ENCODE data around the gene GPATCH4.

The GPATCH4 gene

GRCh38 chr1:156601122-156601830 lies at the start of gene GPATCH4:
Gene GPATCH4, minus strand, starts transcription at chr1:156601479.
- TF ChIP-seq CTCF (IDR thresholded peaks at IDR 0.05; ENCODE audit: insufficient read depth, missing control alignments): no peak
- DNase-seq (ENCODE audit: insufficient read length, low spot score) (no peak), FAIRE-seq (no peak)

GRCh38 chr1:156648951-156649350 lies 47.7 kb upstream of the GPATCH4 start:
- TF ChIP-seq CTCF (IDR thresholded peaks at IDR 0.05; ENCODE audit: insufficient read depth, missing control alignments): no peak
- DNase-seq (ENCODE audit: insufficient read length, low spot score) (no peak), FAIRE-seq (no peak)

- DNase-seq (ENCODE audit: insufficient read length, low spot score) (no peak), FAIRE-seq (no peak)
- no peak for TF ChIP-seq CTCF (IDR thresholded peaks at IDR 0.05; ENCODE audit: insufficient read depth, missing control alignments)
These were observed 47.2 kb upstream of the GPATCH4 start for GRCh38 chr1:156648496-156648895.

GRCh38 chr1:156647351-156647750 lies 46.1 kb upstream of the GPATCH4 start:
- FAIRE-seq: no peak
- no peak for DNase-seq (ENCODE audit: insufficient read length, low spot score)
- TF ChIP-seq CTCF (IDR thresholded peaks at IDR 0.05; ENCODE audit: insufficient read depth, missing control alignments): no peak

- FAIRE-seq: no peak
- DNase-seq (ENCODE audit: insufficient read length, low spot score): no peak
- no peak for TF ChIP-seq CTCF (IDR thresholded peaks at IDR 0.05; ENCODE audit: insufficient read depth, missing control alignments)
These were observed 45.5 kb upstream of the GPATCH4 start for GRCh38 chr1:156646738-156647211.

- no peak for TF ChIP-seq CTCF (IDR thresholded peaks at IDR 0.05; ENCODE audit: insufficient read depth, missing control alignments)
- DNase-seq (ENCODE audit: insufficient read length, low spot score) (no peak), FAIRE-seq (no peak)
These were observed 44.4 kb upstream of the GPATCH4 start for GRCh38 chr1:156645666-156646065.

GRCh38 chr1:156645056-156645455 lies 43.8 kb upstream of the GPATCH4 start:
- no peak for TF ChIP-seq CTCF (IDR thresholded peaks at IDR 0.05; ENCODE audit: insufficient read depth, missing control alignments)
- FAIRE-seq (no peak), DNase-seq (ENCODE audit: insufficient read length, low spot score) (no peak)
